ENCODE data around the gene LDAF1. TPM values are rescaled to one million over a fixed set of nuclear protein-coding genes. Genes with fewer than 3 reads are reported as not detected.
A peak's percentile ranks its signal among the peaks of the same experiment; 100 is the strongest.
"Not testable (repeated sequence)": the region's sequence is repeated elsewhere in the genome, so short reads cannot be mapped to it uniquely, and the experiment has no call there.

The LDAF1 gene
- total RNA-seq: 129 TPM
- long read RNA-seq, transcript TMEM159-202 (5 exons, 1,812 nt): minor isoform, 31 of 110 reads
- long read RNA-seq, transcript TMEM159-201 (5 exons, 2,014 nt): major isoform, 55 of 110 reads
- long read RNA-seq, partial matches to known transcripts: 3 of 110 reads
- long read RNA-seq, other reads (novel, unspliced or antisense): 17 of 110 reads

GRCh38 chr16:21158208-21159110, at the start of gene LDAF1:
Gene LDAF1, plus strand, starts transcription at chr16:21158674. Its CDS starts 2,509 bp downstream, at chr16:21161183.
- DNase-seq (ENCODE audit: missing footprints) (peak; percentile 93), ATAC-seq (peak; percentile 94)
- intact Hi-C loops (cut with DNase I): loop anchor here (2.0 to 10.0 kb wide), 4 partner anchors 30 to 1519 kb away; no protein-coding TSS in a partner anchor

GRCh38 chr16:21115551-21115950, 42.9 kb upstream of the LDAF1 start:
- intact Hi-C loops (cut with DNase I); ATAC-seq; DNase-seq (ENCODE audit: missing footprints): not testable (repeated sequence)

GRCh38 chr16:21116148-21116693, 42.3 kb upstream of the LDAF1 start:
- no peak for DNase-seq (ENCODE audit: missing footprints)
- intact Hi-C loops (cut with DNase I): no loop called here
- ATAC-seq: no peak

GRCh38 chr16:21117567-21117966, 40.9 kb upstream of the LDAF1 start:
- intact Hi-C loops (cut with DNase I): no loop called here
- no peak for ATAC-seq

GRCh38 chr16:21120976-21121520, 37.4 kb upstream of the LDAF1 start:
- DNase-seq (ENCODE audit: missing footprints) (no peak), ATAC-seq (no peak)
- intact Hi-C loops (cut with DNase I): no loop called here

More at GRCh38 chr16:21117567-21117966, 40.9 kb upstream of the LDAF1 start:
- DNase-seq (ENCODE audit: missing footprints): no peak

- DNase-seq (ENCODE audit: missing footprints) (no peak), ATAC-seq (no peak)
- intact Hi-C loops (cut with DNase I): no loop called here
These were observed 33.3 kb upstream of the LDAF1 start for GRCh38 chr16:21125191-21125590.

- ATAC-seq (no peak), DNase-seq (ENCODE audit: missing footprints) (no peak)
- intact Hi-C loops (cut with DNase I): no loop called here
These were observed 32.0 kb upstream of the LDAF1 start for GRCh38 chr16:21126518-21126917.

GRCh38 chr16:21128991-21129390, 29.5 kb upstream of the LDAF1 start:
- ATAC-seq (no peak), DNase-seq (ENCODE audit: missing footprints) (no peak)
- intact Hi-C loops (cut with DNase I): no loop called here

- intact Hi-C loops (cut with DNase I): no loop called here
These were observed 27.7 kb upstream of the LDAF1 start for GRCh38 chr16:21130811-21131210.

GRCh38 chr16:21134053-21134452, 24.4 kb upstream of the LDAF1 start:
- ATAC-seq (no peak), DNase-seq (ENCODE audit: missing footprints) (no peak)
- intact Hi-C loops (cut with DNase I): no loop called here

More at GRCh38 chr16:21130811-21131210, 27.7 kb upstream of the LDAF1 start:
- no peak for ATAC-seq
- no peak for DNase-seq (ENCODE audit: missing footprints)

GRCh38 chr16:21145738-21146137, 12.7 kb upstream of the LDAF1 start:
- intact Hi-C loops (cut with DNase I): no loop called here
- DNase-seq (ENCODE audit: missing footprints): no peak
- ATAC-seq: no peak

GRCh38 chr16:21150375-21151001, 8.0 kb upstream of the LDAF1 start, which contains the start of gene DNAH3:
Gene DNAH3, minus strand, starts transcription at chr16:21150846. Its CDS starts 527 bp downstream, at chr16:21150319.
- peak; percentile 66 for ATAC-seq
- intact Hi-C loops (cut with DNase I): loop anchor here (10.0 kb wide), 1 partner anchor 404 kb away; no protein-coding TSS in a partner anchor
- DNase-seq (ENCODE audit: missing footprints): no peak

- intact Hi-C loops (cut with DNase I): loop anchor here (10.0 kb wide), 1 partner anchor 402 kb away; no protein-coding TSS in a partner anchor
- not testable (repeated sequence) for ATAC-seq; DNase-seq (ENCODE audit: missing footprints)
These were observed 6.1 kb upstream of the LDAF1 start for GRCh38 chr16:21152160-21153030.

GRCh38 chr16:21153124-21153729, 5.2 kb upstream of the LDAF1 start:
- DNase-seq (ENCODE audit: missing footprints); ATAC-seq: not testable (repeated sequence)
- intact Hi-C loops (cut with DNase I): loop anchor here (10.0 kb wide), 1 partner anchor 402 kb away; no protein-coding TSS in a partner anchor

GRCh38 chr16:21156011-21156410, 2.5 kb upstream of the LDAF1 start:
- intact Hi-C loops (cut with DNase I): loop anchor here (1.0 to 10.0 kb wide), 4 partner anchors 144 to 1521 kb away; no protein-coding TSS in a partner anchor
- DNase-seq (ENCODE audit: missing footprints); ATAC-seq: not testable (repeated sequence)

- intact Hi-C loops (cut with DNase I): loop anchor here (1.0 to 10.0 kb wide), 4 partner anchors 143 to 1520 kb away; no protein-coding TSS in a partner anchor
- peak; percentile 22 for ATAC-seq
- no peak for DNase-seq (ENCODE audit: missing footprints)
These were observed 1.6 kb upstream of the LDAF1 start for GRCh38 chr16:21156767-21157467.

Data from Right ventricle myocardium inferior (tissue), 1 donor.